ENCODE measurements around the gene FOS. TPM values are rescaled to one million over a fixed set of nuclear protein-coding genes. Genes with fewer than 3 reads are reported as not detected.
A peak's percentile ranks its signal among the peaks of the same experiment; 100 is the strongest.

FOS gene
- total and polyA plus RNA-seq, 2 of the 8 experiments (the other 6 are each of a cell fraction or from before 2014, with no cell fraction given): 50.2 to 51.8 TPM

GRCh38 chr14:75247286-75247922 is 31.2 kb upstream of the FOS start:
- Histone ChIP-seq H3K14ac (ENCODE audit: insufficient read length) (no peak overlapping the region), H2BK120ac (replicated peaks; ENCODE audit: low read depth, low read length) (no peak overlapping the region), H3K79me1 (ENCODE audit: low read depth, low read length) (no peaks in the 10 kb centered on the region), H4K91ac (replicated peaks; ENCODE audit: insufficient read length, low read length) (no peak overlapping the region), H2AK5ac (ENCODE audit: low read depth, low read length) (no peak overlapping the region), H3K56ac (replicated peaks; ENCODE audit: insufficient read length, low read depth, low read length) (no peak overlapping the region), H3K79me2 (ENCODE audit: control insufficient read depth in 1 of 2, insufficient read depth in 2 of 2, low read length in 2 of 2) (no peaks in the 10 kb centered on the region), H3K9ac (replicated peaks in 1 of 4; ENCODE audit: extremely low read depth in 1 of 4, low read depth in 3 of 4, low read length in 3 of 4) (no peak overlapping the region), H3K18ac (ENCODE audit: extremely low read depth, low read length) (no peak overlapping the region), H2BK12ac (ENCODE audit: low read depth, low read length) (no peak overlapping the region), H3K27me3 (replicated peaks in 1 of 4; ENCODE audit: control insufficient read depth in 3 of 4, extremely low read depth in 1 of 4, insufficient read depth in 3 of 4, low read length in 3 of 4) (no peaks in the 10 kb centered on the region), H4K20me1 (replicated peaks in 1 of 2; ENCODE audit: control insufficient read depth in 1 of 2, insufficient read depth in 2 of 2, low read length in 2 of 2) (no peaks in the 10 kb centered on the region), H3K36me3 (ENCODE audit: control insufficient read depth in 2 of 4, insufficient read depth in 4 of 4, low read length in 3 of 4) (no peaks in the 10 kb centered on the region), H3K27ac (ENCODE audit: low read depth, low read length) (no peak overlapping the region), H4K5ac (ENCODE audit: insufficient read length, low read depth, low read length) (no peak overlapping the region), H3K9me3 (ENCODE audit: insufficient read depth in 2 of 2, low read depth in 1 of 2, low read length in 1 of 2) (no peaks in the 10 kb centered on the region), H3K4me2 (ENCODE audit: insufficient read depth in 1 of 2, low read depth in 2 of 2, low read length in 2 of 2) (no peak overlapping the region), H2BK15ac (ENCODE audit: low read length) (no peak overlapping the region), H2BK5ac (ENCODE audit: low read depth, low read length) (no peak overlapping the region), H3K4me1 (replicated peaks in 1 of 4; ENCODE audit: control insufficient read depth in 3 of 4, insufficient read depth in 4 of 4, low read length in 3 of 4) (peaks cover 2 to 8% (median 4%) of the 10 kb centered on the region in 4 experiments; a peak in 3 of 7 replicates), H3K4ac (replicated peaks; ENCODE audit: insufficient read length, low read depth, low read length) (no peak overlapping the region), H3K4me3 (ENCODE audit: extremely low read depth in 1 of 4, insufficient read depth in 2 of 4, low read depth in 3 of 4, low read length in 4 of 4) (no peak overlapping the region), H2AFZ (ENCODE audit: low read length) (peak overlapping the region; percentile 73; the same call in 1 of the 2 replicates), H3K23ac (ENCODE audit: insufficient read length) (no peak overlapping the region), H3K23me2 (ENCODE audit: low read depth, low read length) (no peaks in the 10 kb centered on the region), H2BK20ac (ENCODE audit: low read length) (no peak overlapping the region), H4K8ac (ENCODE audit: extremely low read depth, insufficient read depth, low read length) (no peak overlapping the region)
- ChIA-PET CTCF (ENCODE audit: partially characterized antibody) (interaction anchor here (0.6 to 1.3 kb wide), 3 partner anchors 10 to 44 kb away, joined by 3 to 4 read pairs (median 3); no protein-coding TSS in a partner anchor), POLR2A (ENCODE audit: partially characterized antibody) (interaction anchor here (1.0 to 4.5 kb wide), 6 partner anchors 9 to 36 kb away, joined by 3 to 23 read pairs (median 4); no protein-coding TSS in a partner anchor)
- no peak for TF ChIP-seq POLR2A (IDR thresholded peaks at IDR 0.05; ENCODE audit: control extremely low read depth in 1 of 2, low read depth in 2 of 2, low read length in 2 of 2)
- no peak for TF ChIP-seq CTCF (IDR thresholded peaks at IDR 0.05; ENCODE audit: control extremely low read depth in 1 of 3, insufficient read depth in 1 of 3, low read depth in 1 of 3, low read length in 3 of 3)
- TF ChIP-seq CBX8 (IDR thresholded peaks at IDR 0.05; ENCODE audit: borderline replicate concordance, low read depth, low read length): no peak
- no peak for TF ChIP-seq SP1 (IDR thresholded peaks at IDR 0.05; ENCODE audit: low read depth, low read length)
- TF ChIP-seq KDM1A (IDR thresholded peaks at IDR 0.05; ENCODE audit: borderline replicate concordance, low read length): no peak
- no peak for TF ChIP-seq RXRA (IDR thresholded peaks at IDR 0.05; ENCODE audit: insufficient read depth, low read depth, low read length)
- no peak for TF ChIP-seq TBP (IDR thresholded peaks at IDR 0.05; ENCODE audit: low read depth, low read length)
- TF ChIP-seq CBX5 (IDR thresholded peaks at IDR 0.05; ENCODE audit: low read depth, low read length): no peak
- TF ChIP-seq TAF7 (optimal IDR thresholded peaks at IDR 0.05; ENCODE audit: borderline replicate concordance, low read depth, low read length): no peak
- 88% methylated on average over 15 of the region's 15 CpGs; no CpG with 5 or more reads in 1 of the 2 experiments for WGBS, 2 experiments (ENCODE audit: extremely low coverage in 1 of 2, insufficient coverage in 1 of 2, insufficient read length in 1 of 2, insufficient replicate concordance in 2 of 2, low coverage in 1 of 2, low lambda C conversion rate in 2 of 2, missing lambda C conversion rate in 1 of 2)
- FAIRE-seq (no peak), DNase-seq (ENCODE audit: low read depth in 1 of 2, low spot score in 2 of 2) (no peak)
